HCT116 (cell line): ENCODE measurements around the gene TMEM61. TPM values are rescaled to one million over a fixed set of nuclear protein-coding genes. Genes with fewer than 3 reads are reported as not detected.
"Not testable (repeated sequence)": the region's sequence is repeated elsewhere in the genome, so short reads cannot be mapped to it uniquely, and the experiment has no call there.

ENCODE experiments used
- ATAC-seq: fragments of 200-7000 bp; cut with Tn5 transposase; 2 replicates; pipeline ENCODE4 v1.9.1; 2020; ENCODE audit warnings: mild to moderate bottlenecking, moderate library complexity
- BruUV-seq: library from RNA; stranded (reverse); fragments of 400-500 nt; replicated peaks from 2 replicates; lab custom pipeline; 2021; lab: Mats Ljungman, UMichigan
- CTCF ChIA-PET: fragments of 300-600 bp; sonication (Branson Sonifier 250); formaldehyde crosslinking; loops from one replicate; lab custom pipeline; 2021; ENCODE audit warnings: antibody characterized with exemption; lab: Charles Lee
- POLR2A ChIA-PET: fragments of 300-600, 350-600 bp; sonication (Branson Sonifier 250); formaldehyde crosslinking; loops from one replicate; lab custom pipeline; 2021; ENCODE audit warnings: antibody characterized with exemption; lab: Charles Lee
- RAD21 ChIA-PET, 2 experiments: fragments of 300-600 bp; sonication (Branson Sonifier 250); formaldehyde crosslinking; loops; one replicate each; lab custom pipeline; 2023; ENCODE audit warnings: low total read pairs in 2 of 2; ENCODE audit not compliant: uncharacterized antibody in 2 of 2, unreplicated experiment in 2 of 2, low non-redundant PET in 1 of 2; lab: Charles Lee
- DNase-seq: peaks from one replicate; pipeline ENCODE4 v3.0.0-alpha.2; 2010; ENCODE audit warnings: low read depth, low spot score
- H2AFZ ChIP-seq: fragments of 200-600 bp; shearing (Covaris generic), sonication (generic); 2 replicates; pipeline ENCODE4 v1.6.1; 2017; ENCODE audit warnings: low read depth, mixed run types, mixed read lengths, antibody characterized with exemption, low read length; ENCODE audit not compliant: poor library complexity, severe bottlenecking
- H3K27ac ChIP-seq: 2 replicates; pipeline ENCODE4 v1.5.1; 2012; ENCODE audit warnings: low read depth, low read length
- H3K27me3 ChIP-seq: fragments of 200-600 bp; sonication (generic); 2 replicates; pipeline ENCODE4 v1.6.1; 2016; ENCODE audit warnings: mixed run types, low read length, mixed read lengths; ENCODE audit not compliant: insufficient read depth
- H3K36me3 ChIP-seq, 2 experiments: fragments of 200-500 bp in 1 of 2; fragments of 200-600 bp in 1 of 2; sonication (Bioruptor generic) in 1 of 2; sonication (generic) in 1 of 2; 2 replicates each; pipeline versions ENCODE4 v1.5.1 to v1.6.1; 2014 to 2016; ENCODE audit warnings: low read length in 2 of 2, inconsistent platforms in 1 of 2, mixed read lengths in 1 of 2, mixed run types in 1 of 2; ENCODE audit not compliant: insufficient read depth in 2 of 2, control insufficient read depth in 1 of 2
- H3K4me1 ChIP-seq, 2 experiments: fragments of 200-600 bp in 1 of 2; sonication (generic) in 1 of 2; 2 replicates each; pipeline versions ENCODE4 v1.5.1 to v1.6.1; 2012 to 2017; ENCODE audit warnings: low read length in 2 of 2, inconsistent platforms in 1 of 2, mild to moderate bottlenecking in 1 of 2, mixed read lengths in 1 of 2, mixed run types in 1 of 2, moderate library complexity in 1 of 2; ENCODE audit not compliant: insufficient read depth in 2 of 2, control insufficient read depth in 1 of 2
- H3K4me2 ChIP-seq: fragments of 200-600 bp; sonication (generic); 2 replicates; pipeline ENCODE4 v1.6.1; 2017; ENCODE audit warnings: mixed run types, low read length, mixed read lengths
- H3K4me3 ChIP-seq, 2 experiments: fragments of 200-600 bp in 1 of 2; sonication (generic) in 1 of 2; replicated peaks in 1 of 2; 2 replicates each; pipeline ENCODE4 v1.5.1; 2011 to 2016; ENCODE audit warnings: low read length in 2 of 2, control low read depth in 1 of 2, low read depth in 1 of 2, mild to moderate bottlenecking in 1 of 2, mixed read lengths in 1 of 2, mixed run types in 1 of 2
- H3K79me2 ChIP-seq: fragments of 200-600 bp; sonication (generic); 2 replicates; pipeline ENCODE4 v1.6.1; 2017; ENCODE audit warnings: mild to moderate bottlenecking, mixed run types, low read length, moderate library complexity, mixed read lengths; ENCODE audit not compliant: insufficient read depth
- H3K9ac ChIP-seq: fragments of 200-600 bp; sonication (generic); 2 replicates; pipeline ENCODE4 v1.6.1; 2016; ENCODE audit warnings: low read length, mixed read lengths
- H3K9me2 ChIP-seq: fragments of 200-600 bp; sonication (generic), shearing (Covaris generic); 2 replicates; pipeline ENCODE4 v1.6.1; 2017; ENCODE audit warnings: mixed run types, mild to moderate bottlenecking, moderate library complexity; ENCODE audit not compliant: insufficient read depth
- H3K9me3 ChIP-seq, 2 experiments: fragments of 200-500 bp in 1 of 2; fragments of 200-600 bp in 1 of 2; sonication (Bioruptor generic) in 1 of 2; sonication (generic) in 1 of 2; 2 replicates each; pipeline ENCODE4 v1.6.1; 2014 to 2017; ENCODE audit warnings: low read length in 2 of 2, mixed read lengths in 2 of 2, inconsistent platforms in 1 of 2, low read depth in 1 of 2, mild to moderate bottlenecking in 1 of 2, mixed run types in 1 of 2, moderate library complexity in 1 of 2; ENCODE audit not compliant: control insufficient read depth in 1 of 2, insufficient read depth in 1 of 2
- H4K20me1 ChIP-seq: fragments of 200-600 bp; sonication (generic), shearing (Covaris generic); 2 replicates; pipeline ENCODE4 v1.6.1; 2017; ENCODE audit warnings: mixed run types, mild to moderate bottlenecking, moderate library complexity; ENCODE audit not compliant: insufficient read depth
- intact Hi-C: fragments of 100-400 bp; cut with micrococcal nuclease; formaldehyde crosslinking; loops from 2 replicates; pipeline ENCODE4 v1.10.0; 2022
- total RNA-seq: library from RNA; stranded (reverse); gene quantifications from one replicate; pipeline ENCODE4 v1.2.1, GENCODE V29; 2021; ENCODE audit not compliant: unreplicated experiment

TMEM61 gene
- total RNA-seq, 1 experiment from 2014 or later, result 4.4 TPM

DNA sequence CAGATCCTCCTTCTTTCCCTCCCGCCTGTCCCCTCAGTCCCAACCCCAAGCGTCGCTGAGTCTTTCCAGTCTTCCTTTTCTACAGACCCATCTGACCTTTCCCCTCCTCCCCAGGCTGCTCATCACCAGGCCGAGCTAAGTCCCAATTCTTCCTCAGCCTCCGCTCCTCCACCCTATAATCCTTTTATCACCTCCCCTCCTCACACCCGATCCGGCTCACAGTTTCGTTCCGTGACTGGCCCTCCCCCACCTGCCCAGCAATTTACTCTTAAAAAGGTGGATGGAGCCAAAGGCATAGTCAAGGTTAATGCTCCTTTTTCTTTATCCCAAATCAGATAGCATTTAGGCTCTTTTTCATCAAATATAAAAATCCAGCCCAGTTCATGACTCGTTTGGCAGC, 43.7 kb downstream of the TMEM61 start:
- intact Hi-C loops, result loop anchor here (10.0 kb wide), 1 partner anchor 219 kb away; the partner anchor contains the start of gene TTC22
- H3K9me3 ChIP-seq, ATAC-seq, H3K9me2 ChIP-seq, H3K27ac ChIP-seq, H3K79me2 ChIP-seq, H3K9ac ChIP-seq, POLR2A ChIA-PET, H3K36me3 ChIP-seq, H2AFZ ChIP-seq, H3K27me3 ChIP-seq, H3K4me3 ChIP-seq, CTCF ChIA-PET, RAD21 ChIA-PET, DNase-seq, BruUV-seq, H3K4me2 ChIP-seq, H4K20me1 ChIP-seq: not testable (repeated sequence)
- H3K4me1 ChIP-seq, result peaks cover 0 to 13% of the 10 kb centered on the region in 2 experiments; a peak in 3 of 4 replicates

DNA sequence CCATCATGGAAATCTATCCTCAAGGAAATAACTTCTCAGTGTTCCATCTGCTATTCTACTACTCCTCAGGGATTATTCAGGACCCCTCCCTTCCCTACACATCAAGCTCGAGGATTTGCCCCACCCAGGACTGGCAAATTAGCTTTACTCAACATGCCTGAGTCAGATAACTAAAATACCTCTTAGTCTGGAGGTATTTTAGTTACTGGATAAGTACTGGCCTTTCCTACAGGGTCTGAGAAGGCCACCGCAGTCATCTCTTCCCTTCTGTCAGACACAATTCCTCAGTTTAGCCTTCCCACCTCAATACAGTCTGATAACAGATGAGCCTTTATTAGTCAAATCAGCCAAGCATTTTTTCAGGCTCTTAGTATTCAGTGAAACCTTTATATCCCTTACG, 46.3 kb downstream of the TMEM61 start:
- ATAC-seq, H3K27me3 ChIP-seq, H3K36me3 ChIP-seq, H3K79me2 ChIP-seq, H3K9me2 ChIP-seq, DNase-seq, RAD21 ChIA-PET, H3K27ac ChIP-seq, H3K4me2 ChIP-seq, CTCF ChIA-PET, H4K20me1 ChIP-seq, H2AFZ ChIP-seq, H3K4me1 ChIP-seq, H3K9ac ChIP-seq, POLR2A ChIA-PET, BruUV-seq, H3K9me3 ChIP-seq, H3K4me3 ChIP-seq: not testable (repeated sequence)
- intact Hi-C loops, result loop anchor here (10.0 kb wide), 1 partner anchor 222 kb away; the partner anchor contains the start of gene TTC22

DNA sequence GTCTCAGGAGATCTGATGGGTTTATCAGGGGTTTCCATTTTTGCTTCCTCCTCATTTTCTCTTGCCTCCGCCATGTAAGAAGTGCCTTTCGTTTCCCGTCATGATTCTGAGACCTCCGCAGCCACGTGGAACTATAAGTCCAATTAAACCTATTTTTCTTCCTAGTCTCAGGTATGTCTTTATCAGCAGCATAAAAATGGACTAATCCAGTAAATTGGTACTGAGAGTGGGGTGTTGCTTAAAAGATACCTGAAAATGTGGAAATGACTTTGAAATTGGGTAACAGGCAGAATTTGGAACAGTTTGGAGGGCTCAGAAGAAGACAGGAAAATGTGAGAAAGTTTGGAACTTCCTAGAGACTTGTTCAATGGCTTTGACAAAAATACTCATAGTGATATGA, 50.7 kb downstream of the TMEM61 start:
- BruUV-seq, H3K79me2 ChIP-seq, DNase-seq, H3K4me2 ChIP-seq, H3K36me3 ChIP-seq, H3K9me2 ChIP-seq, H4K20me1 ChIP-seq, H3K4me3 ChIP-seq, intact Hi-C loops, H3K9ac ChIP-seq, POLR2A ChIA-PET, H2AFZ ChIP-seq, H3K9me3 ChIP-seq, H3K27ac ChIP-seq, ATAC-seq, H3K4me1 ChIP-seq, RAD21 ChIA-PET, H3K27me3 ChIP-seq: not testable (repeated sequence)
- CTCF ChIA-PET, result interaction anchor here (6.1 kb wide), 1 partner anchor 9 kb away, joined by 24 read pairs; no protein-coding TSS in a partner anchor
